B cell (primary cell): ENCODE measurements around the gene SLC16A12. TPM values are rescaled to one million over a fixed set of nuclear protein-coding genes. Genes with fewer than 3 reads are reported as not detected.
"Not testable (repeated sequence)": the region's sequence is repeated elsewhere in the genome, so short reads cannot be mapped to it uniquely, and the experiment has no call there.

Source experiments
- ATAC-seq: fragments of 200-7000 bp; cut with Tn5 transposase; one replicate; pipeline ENCODE4 v1.10.0; 2021; ENCODE audit warnings: low read depth, mild to moderate bottlenecking, moderate number of reproducible peaks, moderate library complexity
- CTCF ChIA-PET: fragments of 350-600 bp; sonication (Branson Sonifier 250); formaldehyde crosslinking; loops from one replicate; lab custom pipeline; 2021; ENCODE audit warnings: antibody characterized with exemption, inconsistent platforms; lab: Charles Lee
- POLR2A ChIA-PET: fragments of 350-600 bp; sonication (Branson Sonifier 250); formaldehyde crosslinking; loops from one replicate; lab custom pipeline; 2021; ENCODE audit warnings: antibody characterized with exemption; lab: Charles Lee
- DNase-seq: peaks from one replicate; pipeline ENCODE4 v3.0.0; 2013
- H2AFZ ChIP-seq: 2 replicates; pipeline ENCODE4 v1.6.1; 2012; ENCODE audit warnings: mild to moderate bottlenecking, low read depth, low read length; ENCODE audit not compliant: insufficient read depth, poor library complexity, severe bottlenecking
- H3K27ac ChIP-seq, 2 donors: 1 replicate in 1 of 2; 2 replicates in 1 of 2; pipeline ENCODE4 v1.5.1; 2012 to 2013; ENCODE audit warnings: low read length in 2 of 2, mild to moderate bottlenecking in 2 of 2, moderate library complexity in 1 of 2
- H3K27me3 ChIP-seq, 4 experiments: fragments of 200-600 bp in 1 of 4; sonication (generic) in 1 of 4; replicated peaks in 1 of 4; 1 replicate in 2 of 4; 2 replicates in 2 of 4; pipeline versions ENCODE4 v1.6.1 to v1.7.0; 2013 to 2016; ENCODE audit warnings: low read length in 3 of 4, mild to moderate bottlenecking in 2 of 4, mixed read lengths in 1 of 4, moderate library complexity in 1 of 4; ENCODE audit not compliant: insufficient read depth in 4 of 4, control insufficient read depth in 3 of 4; ENCODE audit errors: control extremely low read depth in 1 of 4
- H3K36me3 ChIP-seq, 2 experiments: replicated peaks in 1 of 2; 1 replicate in 1 of 2; 2 replicates in 1 of 2; pipeline versions ENCODE4 v1.6.1 to v1.7.1; 2013; ENCODE audit warnings: low read length in 1 of 2; ENCODE audit not compliant: insufficient read depth in 2 of 2, control insufficient read depth in 1 of 2; ENCODE audit errors: control extremely low read depth in 1 of 2, extremely low read depth in 1 of 2
- H3K4me1 ChIP-seq, 2 donors: fragments of 200-600 bp in 1 of 2; sonication (generic) in 1 of 2; 1 replicate in 1 of 2; 2 replicates in 1 of 2; pipeline versions ENCODE4 v1.5.1 to v1.6.1; 2013 to 2017; ENCODE audit warnings: low read length in 2 of 2; ENCODE audit not compliant: control insufficient read depth in 2 of 2, insufficient read depth in 2 of 2
- H3K4me2 ChIP-seq: replicated peaks from 2 replicates; pipeline ENCODE3; 2012; ENCODE audit warnings: mild to moderate bottlenecking, low read depth, low read length; ENCODE audit not compliant: poor library complexity, severe bottlenecking
- H3K4me3 ChIP-seq, 5 experiments: fragments of 200-600 bp in 1 of 5; sonication (generic) in 1 of 5; 1 replicate in 3 of 5; 2 replicates in 2 of 5; pipeline versions ENCODE4 v1.5.1 to v1.7.0; 2011 to 2016; ENCODE audit warnings: low read length in 4 of 5, mild to moderate bottlenecking in 4 of 5, low read depth in 2 of 5, control low read depth in 1 of 5, moderate library complexity in 1 of 5; ENCODE audit not compliant: insufficient read depth in 1 of 5; ENCODE audit errors: control extremely low read depth in 1 of 5, extremely low read depth in 1 of 5
- H3K79me2 ChIP-seq: fragments of 200-600 bp; sonication (generic); one replicate; pipeline ENCODE4 v1.6.0; 2016; ENCODE audit warnings: low read length; ENCODE audit not compliant: control insufficient read depth, insufficient read depth
- H3K9ac ChIP-seq: fragments of 200-600 bp; sonication (generic); 2 replicates; pipeline ENCODE4 v1.6.1; 2017; ENCODE audit warnings: mild to moderate bottlenecking, low read length, moderate library complexity
- H3K9me3 ChIP-seq, 3 donors: one replicate each; pipeline versions ENCODE4 v1.6.1 to v1.7.1; 2013; ENCODE audit warnings: low read length in 2 of 3; ENCODE audit not compliant: control insufficient read depth in 2 of 3, insufficient read depth in 1 of 3; ENCODE audit errors: control extremely low read depth in 1 of 3
- H4K20me1 ChIP-seq: 2 replicates; pipeline ENCODE4 v1.6.0; 2012; ENCODE audit warnings: mild to moderate bottlenecking, low read length; ENCODE audit not compliant: insufficient read depth, control insufficient read depth, poor library complexity, severe bottlenecking
- H3K27ac Mint-ChIP-seq: one replicate; pipeline ENCODE4 v1.8.0; 2021; ENCODE audit warnings: mixed read lengths
- H3K27me3 Mint-ChIP-seq: one replicate; pipeline ENCODE4 v1.8.0; 2021; ENCODE audit warnings: mixed read lengths
- H3K4me1 Mint-ChIP-seq: one replicate; pipeline ENCODE4 v1.8.0; 2021; ENCODE audit warnings: mixed read lengths
- H3K4me3 Mint-ChIP-seq: one replicate; pipeline ENCODE4 v1.8.0; 2021; ENCODE audit warnings: mixed read lengths
- H3K9me3 Mint-ChIP-seq: one replicate; pipeline ENCODE4 v1.8.0; 2022; ENCODE audit warnings: mixed read lengths; ENCODE audit not compliant: insufficient read depth
- whole genome bisulfite sequencing: methylation state at CpG from one replicate; pipeline ENCODE4 v1.1.5; 2013; ENCODE audit warnings: missing lambda C conversion rate; ENCODE audit not compliant: insufficient coverage; 5-methylcytosine and 5-hydroxymethylcytosine counted together
- intact Hi-C: fragments of 100-400 bp; cut with micrococcal nuclease; formaldehyde crosslinking; loops from one replicate; pipeline ENCODE4 v1.10.0; 2022
- polyA plus RNA-seq: library from polyadenylated mRNA; depleted of rRNA; stranded (reverse); fragments of >200 nt; gene quantifications from 2 replicates; pipeline ENCODE4 v1.2.3, GENCODE V29; 2012
- total RNA-seq, 2 donors: library from RNA; stranded (reverse); fragments of 120-200 nt in 1 of 2; gene quantifications; 1 replicate in 1 of 2; 2 replicates in 1 of 2; pipeline versions ENCODE4 v1.2.3 to v1.2.4, GENCODE V29; 2013 to 2022

SLC16A12 gene
- total and polyA plus RNA-seq, 2 donors (not counting 1 experiment from before 2014, with no cell fraction given) = not detected

DNA sequence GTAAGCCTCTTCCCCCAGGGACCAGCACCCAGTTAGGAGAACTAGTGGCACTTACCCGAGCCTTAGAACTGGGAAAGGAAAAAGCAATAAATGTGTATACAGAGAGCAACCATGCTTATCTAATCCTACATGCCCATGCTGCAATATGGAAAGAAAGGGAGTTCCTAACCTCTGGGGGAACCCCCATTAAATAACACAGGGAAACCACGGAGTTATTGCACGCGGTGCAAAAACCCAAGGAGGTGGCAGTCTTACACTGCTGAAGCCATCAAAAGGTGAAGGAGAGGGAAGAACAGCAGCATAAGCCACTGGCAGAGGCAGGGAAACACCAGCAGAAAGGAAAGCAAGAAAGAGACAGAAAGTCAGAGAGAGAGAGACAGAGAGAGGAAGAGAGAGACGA, 124.8 kb downstream of the SLC16A12 start:
- ATAC-seq, H2AFZ ChIP-seq, H3K27me3 ChIP-seq, H3K4me3 ChIP-seq, H3K9me3 ChIP-seq, H3K27ac Mint-ChIP-seq, H3K36me3 ChIP-seq, POLR2A ChIA-PET, H3K27ac ChIP-seq, H3K4me2 ChIP-seq, H4K20me1 ChIP-seq, CTCF ChIA-PET, H3K27me3 Mint-ChIP-seq, H3K4me3 Mint-ChIP-seq, H3K9me3 Mint-ChIP-seq, DNase-seq, H3K9ac ChIP-seq: not testable (repeated sequence)
- peaks cover 10% of the 10 kb centered on the region in 2 donors for H3K4me1 ChIP-seq
- WGBS = 79% methylated on average over 2 of the region's 5 CpGs
- intact Hi-C loops = loop anchor here (5.0 to 10.0 kb wide), 3 partner anchors 326 to 2004 kb away; partner anchors contain the start of genes ATAD1 and HECTD2
- peaks cover 21% of the 10 kb centered on the region for H3K4me1 Mint-ChIP-seq
- H3K79me2 ChIP-seq = peaks cover 28% of the 10 kb centered on the region

DNA sequence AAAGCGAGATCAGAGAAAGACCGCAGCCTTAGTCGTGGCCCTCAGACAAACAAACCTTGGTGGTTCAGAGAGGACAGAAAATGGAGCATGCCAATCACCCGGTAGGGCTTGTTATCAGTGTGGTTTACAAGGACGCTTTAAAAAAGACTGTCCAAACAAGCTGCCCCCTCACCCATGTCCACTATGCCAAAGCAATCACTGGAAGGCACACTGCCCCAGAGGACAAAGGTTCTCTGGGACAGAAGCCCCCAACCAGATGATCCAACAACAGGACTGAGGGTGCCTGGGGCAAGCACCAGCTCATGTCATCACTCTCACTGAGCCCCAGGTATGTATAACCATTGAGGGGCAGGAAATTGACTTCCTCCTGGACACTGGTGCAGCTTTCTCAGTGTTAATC, 126.1 kb downstream of the SLC16A12 start:
- POLR2A ChIA-PET, intact Hi-C loops, DNase-seq, H3K27ac Mint-ChIP-seq, H3K27me3 Mint-ChIP-seq, H3K4me2 ChIP-seq, H2AFZ ChIP-seq, H3K9me3 ChIP-seq, H3K4me1 ChIP-seq, ATAC-seq, H3K9me3 Mint-ChIP-seq, H3K4me3 Mint-ChIP-seq, H3K36me3 ChIP-seq, H3K27ac ChIP-seq, H4K20me1 ChIP-seq, H3K27me3 ChIP-seq, H3K4me3 ChIP-seq, H3K9ac ChIP-seq: not testable (repeated sequence)
- peaks cover 16% of the 10 kb centered on the region for H3K79me2 ChIP-seq
- peaks cover 16% of the 10 kb centered on the region for H3K4me1 Mint-ChIP-seq
- WGBS = 96% methylated on average over 4 of the region's 5 CpGs
- CTCF ChIA-PET = interaction anchor here (0.7 to 1.0 kb wide), 2 partner anchors 12 to 155 kb away, joined by 3 read pairs; no protein-coding TSS in a partner anchor

DNA sequence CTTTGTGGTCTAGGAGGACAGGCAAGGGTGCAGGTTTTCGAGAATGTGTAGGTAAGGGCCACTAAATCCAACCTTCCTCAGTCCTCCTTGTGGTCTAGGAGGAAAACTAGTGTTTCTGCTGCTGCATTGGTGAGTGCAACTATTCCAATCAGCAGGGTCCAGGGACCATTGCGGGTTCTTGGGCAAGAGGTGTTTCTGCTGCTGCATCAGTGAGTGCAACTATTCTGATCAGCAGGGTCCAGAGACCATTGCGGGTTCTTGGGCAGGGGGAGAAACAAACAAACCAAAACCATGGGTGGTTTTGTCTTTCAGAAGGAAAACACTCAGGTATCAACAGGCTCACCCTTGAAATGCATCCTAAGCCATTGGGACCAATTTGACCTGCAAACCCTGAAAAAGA, 127.6 kb downstream of the SLC16A12 start:
- H3K36me3 ChIP-seq, DNase-seq, H3K9me3 ChIP-seq, H3K27me3 ChIP-seq, intact Hi-C loops, H3K27ac Mint-ChIP-seq, CTCF ChIA-PET, H3K79me2 ChIP-seq, H3K4me1 Mint-ChIP-seq, H3K4me3 ChIP-seq, H3K4me3 Mint-ChIP-seq, H3K4me1 ChIP-seq, H2AFZ ChIP-seq, POLR2A ChIA-PET, H3K4me2 ChIP-seq, H3K9me3 Mint-ChIP-seq, H3K27me3 Mint-ChIP-seq, H4K20me1 ChIP-seq, H3K9ac ChIP-seq, ATAC-seq, H3K27ac ChIP-seq: not testable (repeated sequence)
- 100% methylated on average over 2 of the region's 3 CpGs for WGBS

DNA sequence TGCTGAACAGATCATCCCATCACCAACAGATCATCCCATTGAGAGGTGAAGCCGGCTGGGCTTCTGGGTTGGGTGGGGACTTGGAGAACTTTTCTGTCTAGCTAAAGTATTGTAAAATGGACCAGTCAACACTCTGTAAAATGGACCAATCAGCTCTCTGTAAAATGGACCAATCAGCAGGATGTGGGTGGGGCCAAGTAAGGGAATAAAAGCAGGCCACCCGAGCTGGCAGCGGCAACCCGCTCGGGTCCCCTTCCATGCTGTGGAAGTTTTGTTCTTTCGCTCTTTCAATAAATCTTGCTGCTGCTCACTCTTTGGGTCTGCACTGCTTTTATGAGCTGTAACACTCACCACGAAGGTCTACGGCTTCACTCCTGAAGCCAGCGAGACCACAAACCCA, 129.2 kb downstream of the SLC16A12 start:
- ATAC-seq, H3K9ac ChIP-seq, H4K20me1 ChIP-seq, H3K4me3 ChIP-seq, H3K9me3 Mint-ChIP-seq, DNase-seq, intact Hi-C loops, H3K27me3 Mint-ChIP-seq, POLR2A ChIA-PET, H3K27ac ChIP-seq, H3K4me3 Mint-ChIP-seq, H3K9me3 ChIP-seq, H3K79me2 ChIP-seq, H3K27me3 ChIP-seq, H3K4me1 ChIP-seq, H3K36me3 ChIP-seq, H3K27ac Mint-ChIP-seq, H3K4me1 Mint-ChIP-seq, H3K4me2 ChIP-seq, H2AFZ ChIP-seq: not testable (repeated sequence)
- 92% methylated on average over 7 of the region's 9 CpGs for WGBS
- CTCF ChIA-PET = interaction anchor here (0.6 kb wide), 1 partner anchor 897 kb away, joined by 3 read pairs; no protein-coding TSS in a partner anchor
